ENCODE results near the gene SH3BP2.

GRCh38 chr4:2806390-2807355 lies 13.8 kb downstream of the SH3BP2 start:
- TF ChIP-seq, protein P1, sequence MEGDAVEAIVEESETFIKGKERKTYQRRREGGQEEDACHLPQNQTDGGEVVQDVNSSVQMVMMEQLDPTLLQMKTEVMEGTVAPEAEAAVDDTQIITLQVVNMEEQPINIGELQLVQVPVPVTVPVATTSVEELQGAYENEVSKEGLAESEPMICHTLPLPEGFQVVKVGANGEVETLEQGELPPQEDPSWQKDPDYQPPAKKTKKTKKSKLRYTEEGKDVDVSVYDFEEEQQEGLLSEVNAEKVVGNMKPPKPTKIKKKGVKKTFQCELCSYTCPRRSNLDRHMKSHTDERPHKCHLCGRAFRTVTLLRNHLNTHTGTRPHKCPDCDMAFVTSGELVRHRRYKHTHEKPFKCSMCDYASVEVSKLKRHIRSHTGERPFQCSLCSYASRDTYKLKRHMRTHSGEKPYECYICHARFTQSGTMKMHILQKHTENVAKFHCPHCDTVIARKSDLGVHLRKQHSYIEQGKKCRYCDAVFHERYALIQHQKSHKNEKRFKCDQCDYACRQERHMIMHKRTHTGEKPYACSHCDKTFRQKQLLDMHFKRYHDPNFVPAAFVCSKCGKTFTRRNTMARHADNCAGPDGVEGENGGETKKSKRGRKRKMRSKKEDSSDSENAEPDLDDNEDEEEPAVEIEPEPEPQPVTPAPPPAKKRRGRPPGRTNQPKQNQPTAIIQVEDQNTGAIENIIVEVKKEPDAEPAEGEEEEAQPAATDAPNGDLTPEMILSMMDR (conservative IDR thresholded peaks at IDR 0.05; ENCODE audit: low read length), result no peak
- TF ChIP-seq EZH2phosphoT487 (IDR thresholded peaks at IDR 0.05; ENCODE audit: borderline replicate concordance), result no peak
